GM12801 (cell line): ENCODE results near the gene HPGDS.

Experiments used
- TF ChIP-seq, protein P1 (sequence below): IDR thresholded peaks from one replicate; pipeline ENCODE4 v1.5.1; 2011; ENCODE audit warnings: control low read depth; ENCODE audit not compliant: insufficient read length; ENCODE audit errors: extremely low read depth

Gene HPGDS

GRCh38 chr4:94256828-94257227 is 85.8 kb downstream of the HPGDS start:
- TF ChIP-seq, protein P1, sequence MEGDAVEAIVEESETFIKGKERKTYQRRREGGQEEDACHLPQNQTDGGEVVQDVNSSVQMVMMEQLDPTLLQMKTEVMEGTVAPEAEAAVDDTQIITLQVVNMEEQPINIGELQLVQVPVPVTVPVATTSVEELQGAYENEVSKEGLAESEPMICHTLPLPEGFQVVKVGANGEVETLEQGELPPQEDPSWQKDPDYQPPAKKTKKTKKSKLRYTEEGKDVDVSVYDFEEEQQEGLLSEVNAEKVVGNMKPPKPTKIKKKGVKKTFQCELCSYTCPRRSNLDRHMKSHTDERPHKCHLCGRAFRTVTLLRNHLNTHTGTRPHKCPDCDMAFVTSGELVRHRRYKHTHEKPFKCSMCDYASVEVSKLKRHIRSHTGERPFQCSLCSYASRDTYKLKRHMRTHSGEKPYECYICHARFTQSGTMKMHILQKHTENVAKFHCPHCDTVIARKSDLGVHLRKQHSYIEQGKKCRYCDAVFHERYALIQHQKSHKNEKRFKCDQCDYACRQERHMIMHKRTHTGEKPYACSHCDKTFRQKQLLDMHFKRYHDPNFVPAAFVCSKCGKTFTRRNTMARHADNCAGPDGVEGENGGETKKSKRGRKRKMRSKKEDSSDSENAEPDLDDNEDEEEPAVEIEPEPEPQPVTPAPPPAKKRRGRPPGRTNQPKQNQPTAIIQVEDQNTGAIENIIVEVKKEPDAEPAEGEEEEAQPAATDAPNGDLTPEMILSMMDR = no peak

DNA sequence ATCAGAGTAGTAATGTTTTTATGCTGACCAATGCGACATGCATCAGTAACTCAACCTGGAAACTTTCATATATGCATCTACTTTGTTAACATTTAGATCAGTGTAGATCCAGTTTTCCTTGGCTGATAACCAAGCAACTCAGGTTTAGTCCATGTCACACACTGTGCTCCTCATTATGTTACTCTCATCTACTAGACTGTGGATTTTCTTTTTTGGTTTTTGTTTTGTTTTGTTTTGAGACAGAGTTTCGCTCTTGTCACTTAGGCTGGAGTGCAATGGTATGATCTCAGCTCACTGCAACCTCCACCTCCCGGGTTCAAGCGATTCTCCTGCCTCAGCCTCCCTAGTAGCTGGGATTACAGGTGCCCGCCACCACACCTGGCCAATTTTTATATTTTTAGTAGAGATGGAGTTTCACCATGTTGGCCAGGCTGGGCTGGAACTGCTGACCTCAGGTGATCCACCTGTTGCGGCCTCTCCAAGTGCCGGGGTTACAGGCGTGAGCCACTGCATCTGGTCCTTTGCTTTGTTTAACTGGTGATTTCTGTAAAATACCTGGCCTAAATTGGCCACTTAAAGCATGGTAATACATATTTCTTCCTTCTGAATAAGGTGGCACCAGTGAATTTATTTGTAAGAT is 86.4 kb downstream of the HPGDS start:
- TF ChIP-seq, protein P1 = no peak

GRCh38 chr4:94253036-94253435 is 89.6 kb downstream of the HPGDS start:
- TF ChIP-seq, protein P1 = no peak

- TF ChIP-seq, protein P1 = no peak
These were observed 91.5 kb downstream of the HPGDS start for GRCh38 chr4:94251094-94251493.
